Activated gamma-delta T cell treated with Interleukin-2 at 50 U/mL for 16 hours (primary cell): ENCODE results near the gene ESYT2.
A peak's percentile ranks its signal among the peaks of the same experiment; 100 is the strongest.
"Not testable (repeated sequence)": the region's sequence is repeated elsewhere in the genome, so short reads cannot be mapped to it uniquely, and the experiment has no call there.

Source experiments
- DNase-seq: peaks from one replicate; pipeline ENCODE4 v3.0.0-alpha.2; 2020

Gene ESYT2, protein sequence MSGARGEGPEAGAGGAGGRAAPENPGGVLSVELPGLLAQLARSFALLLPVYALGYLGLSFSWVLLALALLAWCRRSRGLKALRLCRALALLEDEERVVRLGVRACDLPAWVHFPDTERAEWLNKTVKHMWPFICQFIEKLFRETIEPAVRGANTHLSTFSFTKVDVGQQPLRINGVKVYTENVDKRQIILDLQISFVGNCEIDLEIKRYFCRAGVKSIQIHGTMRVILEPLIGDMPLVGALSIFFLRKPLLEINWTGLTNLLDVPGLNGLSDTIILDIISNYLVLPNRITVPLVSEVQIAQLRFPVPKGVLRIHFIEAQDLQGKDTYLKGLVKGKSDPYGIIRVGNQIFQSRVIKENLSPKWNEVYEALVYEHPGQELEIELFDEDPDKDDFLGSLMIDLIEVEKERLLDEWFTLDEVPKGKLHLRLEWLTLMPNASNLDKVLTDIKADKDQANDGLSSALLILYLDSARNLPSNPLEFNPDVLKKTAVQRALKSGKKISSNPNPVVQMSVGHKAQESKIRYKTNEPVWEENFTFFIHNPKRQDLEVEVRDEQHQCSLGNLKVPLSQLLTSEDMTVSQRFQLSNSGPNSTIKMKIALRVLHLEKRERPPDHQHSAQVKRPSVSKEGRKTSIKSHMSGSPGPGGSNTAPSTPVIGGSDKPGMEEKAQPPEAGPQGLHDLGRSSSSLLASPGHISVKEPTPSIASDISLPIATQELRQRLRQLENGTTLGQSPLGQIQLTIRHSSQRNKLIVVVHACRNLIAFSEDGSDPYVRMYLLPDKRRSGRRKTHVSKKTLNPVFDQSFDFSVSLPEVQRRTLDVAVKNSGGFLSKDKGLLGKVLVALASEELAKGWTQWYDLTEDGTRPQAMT

DNA sequence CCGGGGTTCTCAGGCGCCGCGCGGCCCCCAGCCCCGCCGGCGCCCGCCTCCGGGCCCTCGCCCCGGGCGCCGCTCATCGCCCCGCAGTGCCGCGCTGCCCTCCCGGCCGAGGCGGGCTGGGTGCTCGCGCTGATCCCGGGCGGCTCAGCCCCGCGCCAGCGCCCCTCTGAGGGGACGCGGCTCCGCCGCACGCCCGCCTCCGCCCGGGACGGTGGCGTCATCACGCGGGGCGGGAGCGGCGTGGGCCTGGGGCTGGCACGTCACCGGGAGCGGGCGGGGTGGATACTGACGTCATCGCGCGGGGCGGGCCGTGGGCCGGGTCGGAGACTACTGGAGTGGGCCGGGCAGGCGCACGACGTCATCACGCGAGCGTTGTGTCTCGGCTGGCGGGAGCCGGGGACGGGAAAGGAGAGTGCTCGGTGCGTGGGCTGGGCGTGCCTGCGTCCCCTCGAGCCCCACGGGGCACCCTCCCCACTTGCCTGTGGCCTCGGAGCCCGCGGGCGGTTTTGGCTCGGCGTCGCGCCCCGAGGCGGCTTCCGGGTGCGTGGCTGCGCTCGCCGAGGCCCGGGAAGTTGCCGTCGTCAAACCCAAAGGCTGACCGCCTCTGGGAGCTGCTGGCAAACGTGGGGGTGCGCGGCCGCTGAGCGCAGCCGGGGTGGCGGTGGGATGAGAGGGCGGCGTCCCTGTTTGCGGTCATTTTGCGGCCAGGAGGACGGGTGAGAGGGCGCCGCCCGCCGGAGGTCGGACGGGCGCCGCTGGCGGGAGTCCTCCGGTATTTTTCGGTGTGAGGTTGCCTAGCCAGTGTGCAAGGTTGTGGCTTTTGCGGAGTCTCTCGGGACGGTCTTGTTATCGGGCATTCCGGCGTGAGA, at the start of gene ESYT2:
Gene ESYT2, minus strand, starts transcription at position 168 of the 869 bp plus-strand sequence. Its CDS starts 91 bp downstream, at position 77.
- peak; percentile 99 for DNase-seq

DNA sequence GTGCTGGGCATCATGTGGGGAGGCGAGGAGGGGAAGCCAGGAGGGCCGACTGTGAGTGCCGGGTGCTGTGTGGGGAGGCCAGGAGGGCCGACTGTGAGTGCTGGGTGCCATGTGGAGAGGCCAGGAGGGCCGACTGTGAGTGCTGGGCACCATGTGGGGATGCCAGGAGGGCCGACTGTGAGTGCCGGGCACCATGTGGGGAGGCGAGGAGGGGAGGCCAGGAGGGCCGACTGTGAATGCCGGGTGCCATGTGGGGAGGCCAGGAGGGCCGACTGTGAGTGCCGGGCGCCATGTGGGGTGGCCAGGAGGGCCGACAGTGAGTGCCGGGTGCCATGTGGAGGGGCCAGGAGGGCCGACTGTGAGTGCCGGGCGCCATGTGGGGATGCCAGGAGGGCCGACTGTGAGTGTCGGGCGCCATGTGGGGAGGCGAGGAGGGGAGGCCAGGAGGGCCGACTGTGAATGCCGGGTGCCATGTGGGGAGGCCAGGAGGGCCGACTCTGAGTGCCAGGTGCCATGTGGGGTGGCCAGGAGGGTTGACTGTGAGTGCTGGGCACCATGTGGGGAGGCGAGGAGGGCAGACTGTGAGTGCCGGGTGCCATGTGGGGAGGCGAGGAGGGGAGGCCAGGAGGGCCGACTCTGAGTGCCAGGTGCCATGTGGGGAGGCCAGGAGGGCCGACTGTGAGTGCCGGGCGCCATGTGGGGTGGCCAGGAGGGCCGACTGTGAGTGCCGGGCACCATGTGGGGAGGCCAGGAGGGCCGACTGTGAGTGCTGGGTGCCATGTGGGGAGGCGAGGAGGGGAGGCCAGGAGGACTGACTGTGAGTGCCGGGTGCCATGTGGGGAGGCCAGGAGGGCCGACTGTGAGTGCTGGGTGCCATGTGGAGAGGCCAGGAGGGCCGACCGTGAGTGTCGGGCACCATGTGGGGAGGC, 49.1 kb upstream of the ESYT2 start:
- not testable (repeated sequence) for DNase-seq

DNA sequence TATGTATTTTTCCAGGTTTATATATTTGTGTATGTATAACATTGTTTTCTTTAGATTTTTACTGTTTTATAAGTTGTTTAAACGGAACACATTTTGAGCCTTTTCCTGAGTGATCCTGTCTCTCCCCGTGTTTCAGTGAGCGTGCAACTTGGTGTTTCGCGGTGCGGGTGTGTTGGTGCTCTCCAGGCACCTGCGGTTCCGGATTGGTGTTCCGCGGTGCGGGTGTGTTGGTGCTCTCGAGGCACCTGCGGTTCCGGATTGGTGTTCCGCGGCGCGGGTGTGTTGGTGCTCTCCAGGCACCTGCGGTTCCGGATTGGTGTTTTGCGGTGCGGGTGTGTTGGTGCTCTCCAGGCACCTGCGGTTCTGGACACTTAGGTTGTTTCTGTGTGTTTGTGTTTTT, 47.7 kb upstream of the ESYT2 start:
- no peak for DNase-seq

DNA sequence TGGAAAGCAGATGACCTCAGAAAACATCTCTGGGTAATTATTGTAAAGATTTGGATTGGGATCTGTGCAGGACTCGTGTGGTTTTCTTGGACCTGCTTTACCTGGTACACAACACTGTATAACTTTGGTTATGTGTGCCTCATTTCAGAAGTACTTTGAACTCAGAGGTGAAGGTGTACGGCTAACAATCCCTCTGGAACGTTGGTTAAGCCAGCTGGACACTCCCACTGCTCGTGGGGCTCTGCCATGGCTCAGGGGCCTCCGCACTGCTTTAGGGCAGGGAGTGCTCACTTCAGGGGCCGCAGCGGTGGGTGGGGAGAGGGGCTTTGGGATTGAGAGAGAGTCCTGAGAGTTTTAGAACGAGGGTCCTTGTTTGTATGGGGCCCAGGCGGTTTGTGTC, 40.6 kb upstream of the ESYT2 start:
- DNase-seq = no peak

DNA sequence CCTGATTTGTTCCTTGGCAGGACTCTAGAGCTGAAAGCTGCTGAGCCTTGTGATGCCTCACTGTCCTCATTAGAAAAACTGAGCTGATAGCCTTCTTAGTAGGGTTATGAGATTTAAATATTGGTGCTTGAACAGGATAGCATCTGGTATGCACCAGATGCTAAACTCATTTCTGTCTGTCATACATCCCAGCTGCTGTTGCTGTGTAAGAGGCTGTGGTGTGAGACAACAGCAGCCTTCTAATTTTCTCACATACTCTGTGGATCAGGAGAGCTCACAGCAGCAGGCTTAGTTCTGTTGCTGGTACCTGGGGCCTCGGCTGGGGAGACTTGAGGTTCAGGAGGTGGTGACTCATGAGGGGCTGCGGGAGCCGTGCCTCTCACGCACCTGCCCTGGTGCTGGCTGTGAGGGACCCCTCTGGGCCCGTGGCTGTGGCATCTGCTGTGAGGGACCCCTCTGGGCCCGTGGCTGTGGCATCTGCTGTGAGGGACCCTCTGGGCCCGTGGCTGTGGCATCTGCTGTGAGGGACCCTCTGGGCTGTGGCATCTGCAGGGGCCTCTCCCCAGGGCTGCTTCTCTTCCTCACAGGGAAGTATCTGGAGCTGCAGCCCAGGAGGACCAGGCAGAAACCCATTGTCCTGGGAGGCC, 39.6 kb upstream of the ESYT2 start:
- no peak for DNase-seq

DNA sequence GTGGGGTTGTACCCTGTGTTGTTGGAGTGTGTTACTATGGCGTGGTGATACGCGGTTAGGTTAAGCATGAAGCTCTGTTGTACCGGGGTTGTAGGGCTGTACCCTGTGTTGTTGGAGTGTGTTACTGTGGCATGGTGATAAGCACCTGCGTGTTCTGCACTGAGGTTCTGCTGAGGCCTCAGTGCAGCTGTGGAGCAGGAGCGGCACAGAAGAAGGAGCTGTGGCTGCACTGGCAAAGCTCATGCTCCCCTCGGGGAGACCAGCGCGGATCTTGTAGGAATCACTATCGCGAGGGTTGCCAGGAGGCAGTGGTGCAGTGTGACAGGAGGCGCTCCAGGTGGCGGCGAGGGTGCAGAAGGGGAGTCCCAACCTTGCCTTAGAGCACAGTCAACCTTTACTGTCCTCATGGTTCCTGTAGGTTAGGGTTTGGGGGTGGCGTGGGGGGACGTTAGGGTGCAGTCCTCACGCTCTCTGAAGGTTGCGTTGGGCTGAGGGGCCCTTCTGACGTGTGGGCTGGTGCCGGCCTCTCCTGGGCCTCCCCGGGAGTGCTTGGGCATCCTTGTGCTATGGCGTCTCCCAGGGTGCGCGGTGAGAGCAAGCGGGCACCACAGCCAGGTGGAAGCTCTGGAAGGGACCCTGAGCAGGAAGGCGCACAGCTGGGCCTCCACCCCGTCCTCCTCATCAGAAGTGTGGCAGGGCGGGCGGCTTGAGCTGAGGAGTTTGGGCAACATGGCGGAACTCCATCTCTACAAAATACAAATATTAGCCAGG, 38.1 kb upstream of the ESYT2 start:
- DNase-seq = no peak

DNA sequence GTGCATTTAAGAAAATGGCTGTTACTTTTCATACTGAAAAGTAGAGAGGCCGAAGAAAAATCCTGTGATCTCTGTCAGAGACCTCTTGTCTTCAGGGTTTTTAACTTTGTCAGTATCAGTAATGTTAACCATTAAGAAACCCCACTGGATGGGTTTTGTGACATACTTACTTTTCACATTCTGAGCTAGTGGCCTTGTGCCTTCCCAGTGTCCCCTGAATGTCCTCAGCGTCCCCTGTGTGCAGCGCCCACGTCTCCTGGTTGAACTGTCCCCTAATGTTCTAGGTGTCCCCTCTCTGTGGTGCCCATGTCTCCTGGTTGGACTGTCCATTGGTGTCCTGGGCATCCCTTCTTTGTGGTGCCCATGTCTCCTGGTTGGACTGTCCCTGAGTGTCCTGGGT, 36.7 kb upstream of the ESYT2 start:
- DNase-seq = no peak

DNA sequence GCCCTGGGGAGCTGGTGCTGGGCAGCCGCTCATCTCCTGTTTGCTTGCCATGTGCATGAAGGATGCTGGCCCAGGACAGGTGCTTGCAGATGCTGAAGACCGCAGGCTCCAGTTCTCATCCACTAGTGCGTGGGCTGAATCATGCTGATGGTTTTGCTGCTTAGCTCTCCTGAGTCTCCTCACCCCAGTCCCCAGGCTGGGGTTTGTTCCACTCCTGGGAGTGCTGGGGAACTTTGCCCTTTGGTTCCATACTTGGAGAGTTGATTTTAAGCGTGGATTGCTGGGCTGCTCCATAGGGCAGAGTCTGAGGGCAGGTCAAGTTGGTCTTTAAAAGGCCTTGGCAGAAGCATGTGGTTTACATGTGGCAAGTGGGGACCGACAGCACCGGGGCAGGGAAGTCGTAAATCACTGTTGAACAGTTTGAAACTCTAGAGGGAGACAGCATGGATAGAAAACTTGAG, 36.2 kb upstream of the ESYT2 start:
- no peak for DNase-seq

DNA sequence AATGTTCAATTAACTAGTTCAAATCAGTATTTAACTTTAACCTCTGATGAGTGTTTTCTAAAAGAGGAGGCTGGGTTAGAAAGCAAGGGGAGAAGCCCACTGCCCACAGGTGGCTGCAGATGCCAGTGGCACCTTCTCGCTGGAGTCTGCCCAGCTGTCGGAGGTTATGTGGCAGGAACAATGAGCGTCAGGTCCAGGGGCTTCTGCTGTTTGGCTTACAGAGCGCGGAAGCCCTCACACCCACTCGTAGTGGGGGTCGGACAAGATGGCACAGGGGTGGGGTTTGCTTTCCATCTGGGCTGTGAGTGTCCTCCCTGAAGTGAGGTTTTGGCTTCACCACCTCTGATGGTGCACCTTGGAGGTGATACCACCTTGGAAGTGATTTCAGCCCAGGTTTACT, 35.5 kb upstream of the ESYT2 start:
- DNase-seq = no peak

DNA sequence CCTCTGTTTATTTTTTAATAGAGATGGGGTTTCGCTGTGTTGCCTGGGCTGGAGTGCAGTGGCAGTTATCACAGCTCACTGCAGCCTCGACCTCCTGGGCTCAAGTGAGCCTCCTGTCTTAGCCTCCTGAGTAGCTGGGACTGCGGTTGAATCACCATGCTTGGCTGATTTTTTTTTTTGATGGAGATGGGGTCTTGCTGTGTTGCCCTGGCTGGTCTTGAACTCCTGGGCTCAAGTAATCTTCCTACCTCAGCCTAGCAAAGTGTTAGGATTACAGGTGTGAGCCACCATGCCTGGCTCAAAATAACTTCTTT, 35.2 kb upstream of the ESYT2 start:
- DNase-seq = no peak

DNA sequence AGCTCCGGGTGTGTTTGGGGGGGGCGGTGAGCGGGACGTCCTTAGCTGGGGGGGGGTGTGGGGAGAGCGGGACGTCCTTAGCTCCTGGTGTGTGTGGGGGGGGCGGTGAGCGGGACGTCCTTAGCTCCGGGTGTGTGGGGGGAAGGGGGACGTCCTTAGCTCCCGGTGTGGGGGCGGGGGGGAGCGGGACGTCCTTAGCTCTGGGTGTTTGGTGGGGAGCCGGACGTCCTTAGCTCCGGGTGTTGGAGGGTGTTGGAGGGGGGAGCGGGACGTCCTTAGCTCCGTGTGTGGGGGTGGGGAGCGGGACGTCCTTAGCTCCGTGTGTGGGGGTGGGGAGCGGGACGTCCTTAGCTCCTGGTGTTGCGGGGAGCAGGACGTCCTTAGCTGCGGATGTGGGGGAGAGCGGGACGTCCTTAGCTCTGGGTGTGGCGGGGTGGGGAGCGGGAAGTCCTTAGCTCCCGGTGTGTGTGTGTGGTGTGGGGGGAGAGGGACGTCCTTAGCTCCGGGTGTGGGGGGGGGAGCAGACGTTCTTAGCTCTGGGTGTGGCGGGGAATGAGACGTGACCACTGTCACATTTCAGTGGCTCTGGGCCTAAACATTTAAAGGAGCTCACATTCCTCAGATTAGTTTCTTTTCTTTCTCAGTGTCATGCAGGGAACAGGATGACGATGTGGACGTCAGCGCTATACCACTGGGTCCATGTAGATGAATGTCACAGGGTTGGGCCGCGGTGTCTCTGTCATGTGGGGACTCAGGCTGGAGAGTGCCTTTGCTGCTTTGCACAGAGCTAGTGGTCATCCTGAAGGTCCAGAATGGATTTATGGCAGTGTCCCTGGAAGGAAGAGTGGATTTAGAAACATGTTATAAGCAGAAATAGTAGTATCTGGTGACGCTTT, 34.5 kb upstream of the ESYT2 start:
- DNase-seq = no peak

DNA sequence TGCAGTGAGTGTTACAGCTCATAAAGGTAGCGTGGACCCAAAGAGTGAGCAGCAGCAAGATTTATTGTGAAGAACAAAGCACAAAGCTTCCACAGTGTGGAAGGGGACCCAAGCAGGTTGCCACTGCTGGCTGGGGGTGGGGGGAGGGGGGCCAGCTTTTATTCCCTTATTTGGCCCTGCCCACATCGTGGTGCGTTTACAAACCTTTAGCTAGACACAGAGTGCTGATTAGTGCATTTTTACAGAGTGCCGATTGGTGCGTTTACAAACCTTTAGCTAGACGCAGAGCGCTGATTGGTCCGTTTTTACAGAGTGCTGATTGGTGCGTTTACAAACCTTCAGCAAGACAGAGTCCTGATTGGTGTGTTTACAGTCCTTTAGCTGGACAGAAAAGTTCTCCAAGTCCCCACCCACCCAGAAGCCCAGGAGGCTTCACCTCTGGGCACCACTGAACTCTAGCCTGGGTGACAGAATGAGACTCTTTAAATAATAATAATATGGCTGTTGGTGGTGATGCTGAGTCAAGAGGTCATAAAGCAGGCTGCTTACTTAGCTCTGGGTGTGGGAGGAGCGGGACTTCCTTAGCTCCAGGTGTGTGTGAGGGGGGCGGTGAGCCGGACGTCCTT, 33.8 kb upstream of the ESYT2 start:
- DNase-seq = not testable (repeated sequence)

DNA sequence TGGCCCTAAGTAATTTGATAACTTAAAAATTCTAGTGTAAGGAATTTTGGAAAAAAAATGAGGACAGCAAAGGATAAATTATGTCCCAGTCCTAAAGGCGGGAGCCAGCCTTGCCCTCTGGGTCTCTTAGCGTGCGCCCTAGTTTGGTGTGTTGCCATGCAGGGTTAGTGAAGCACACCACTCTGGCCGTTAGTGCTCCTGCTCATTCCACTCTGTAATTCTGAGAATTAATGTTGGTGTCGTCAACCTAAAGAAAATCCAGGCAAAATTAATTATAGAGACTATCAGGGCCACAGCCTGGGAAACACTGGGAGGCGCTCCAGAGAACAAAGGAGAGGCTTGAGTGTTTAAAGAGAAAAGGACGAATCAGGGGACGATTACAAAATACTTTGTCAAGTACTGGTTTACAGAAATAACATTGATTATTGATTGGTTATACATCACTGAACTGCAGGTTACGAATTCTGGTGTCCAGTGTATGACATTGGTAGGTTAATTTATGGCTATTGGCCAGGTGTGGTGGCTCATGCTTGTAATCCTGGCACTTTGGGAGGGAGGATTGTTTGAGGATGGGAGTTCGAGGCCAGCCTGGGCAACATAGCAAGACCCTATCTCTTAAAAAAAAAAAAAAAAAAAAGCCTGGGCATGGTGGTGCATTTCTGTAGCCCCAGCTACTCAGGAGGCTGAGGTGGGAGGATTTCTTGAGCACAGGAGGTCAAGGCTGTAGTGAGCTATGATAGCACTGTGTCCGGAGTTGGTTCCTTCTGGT, 32.8 kb upstream of the ESYT2 start:
- no peak for DNase-seq

DNA sequence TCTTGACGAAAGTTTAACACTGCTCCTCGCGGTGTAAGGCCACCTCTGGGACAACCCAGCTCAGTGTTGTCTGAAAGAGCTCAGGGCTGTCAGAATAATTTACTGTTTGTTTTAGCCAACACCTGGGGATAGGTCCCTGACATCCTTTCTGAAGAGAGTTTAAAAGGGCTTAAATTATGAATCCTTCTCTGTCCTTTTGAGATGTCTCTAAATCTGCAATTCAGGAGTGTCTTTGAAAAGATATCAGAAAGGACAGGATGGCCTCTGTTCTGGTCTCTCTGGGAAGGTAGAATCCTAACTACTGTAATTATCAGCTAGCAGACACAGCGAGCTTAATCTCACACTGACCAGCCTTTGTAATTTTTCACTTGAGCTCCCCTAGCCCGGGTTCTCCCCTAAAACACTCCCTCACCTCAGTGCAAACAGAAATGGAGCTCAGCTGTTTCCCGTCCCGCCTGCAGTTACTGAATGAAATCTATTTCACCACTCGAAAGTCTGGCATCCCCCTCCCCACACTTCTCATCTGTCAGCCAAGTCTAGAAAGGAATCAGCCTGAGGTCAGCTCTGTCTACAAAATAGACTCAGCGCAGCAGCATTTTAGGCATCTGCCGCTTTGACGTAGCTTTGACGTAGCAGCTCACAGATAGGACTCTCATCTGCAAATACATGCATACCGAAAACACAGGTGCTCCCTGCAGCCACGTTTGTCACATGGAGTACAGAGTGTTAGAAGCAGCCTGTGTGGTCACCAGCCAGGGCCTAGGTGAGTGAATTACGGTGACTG, 31.9 kb upstream of the ESYT2 start:
- no peak for DNase-seq

DNA sequence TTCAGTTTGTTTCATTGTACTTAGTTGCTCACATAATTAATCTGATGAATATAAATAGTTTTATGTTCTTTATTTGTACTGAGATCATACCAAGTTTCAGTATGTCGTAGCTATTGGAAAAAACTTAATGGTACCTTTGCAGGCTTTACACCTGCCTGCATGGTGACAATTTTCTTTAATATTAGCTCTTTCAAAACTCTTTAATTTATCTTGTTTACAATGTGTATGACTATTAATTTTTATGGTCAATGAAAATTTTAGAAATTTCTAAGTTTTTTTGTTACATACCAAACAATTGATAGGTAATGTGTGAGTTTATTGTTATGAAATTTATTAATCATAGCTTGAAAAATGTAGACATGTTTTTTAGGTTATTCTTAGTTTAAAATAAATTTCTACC, 31.1 kb upstream of the ESYT2 start:
- no peak for DNase-seq

DNA sequence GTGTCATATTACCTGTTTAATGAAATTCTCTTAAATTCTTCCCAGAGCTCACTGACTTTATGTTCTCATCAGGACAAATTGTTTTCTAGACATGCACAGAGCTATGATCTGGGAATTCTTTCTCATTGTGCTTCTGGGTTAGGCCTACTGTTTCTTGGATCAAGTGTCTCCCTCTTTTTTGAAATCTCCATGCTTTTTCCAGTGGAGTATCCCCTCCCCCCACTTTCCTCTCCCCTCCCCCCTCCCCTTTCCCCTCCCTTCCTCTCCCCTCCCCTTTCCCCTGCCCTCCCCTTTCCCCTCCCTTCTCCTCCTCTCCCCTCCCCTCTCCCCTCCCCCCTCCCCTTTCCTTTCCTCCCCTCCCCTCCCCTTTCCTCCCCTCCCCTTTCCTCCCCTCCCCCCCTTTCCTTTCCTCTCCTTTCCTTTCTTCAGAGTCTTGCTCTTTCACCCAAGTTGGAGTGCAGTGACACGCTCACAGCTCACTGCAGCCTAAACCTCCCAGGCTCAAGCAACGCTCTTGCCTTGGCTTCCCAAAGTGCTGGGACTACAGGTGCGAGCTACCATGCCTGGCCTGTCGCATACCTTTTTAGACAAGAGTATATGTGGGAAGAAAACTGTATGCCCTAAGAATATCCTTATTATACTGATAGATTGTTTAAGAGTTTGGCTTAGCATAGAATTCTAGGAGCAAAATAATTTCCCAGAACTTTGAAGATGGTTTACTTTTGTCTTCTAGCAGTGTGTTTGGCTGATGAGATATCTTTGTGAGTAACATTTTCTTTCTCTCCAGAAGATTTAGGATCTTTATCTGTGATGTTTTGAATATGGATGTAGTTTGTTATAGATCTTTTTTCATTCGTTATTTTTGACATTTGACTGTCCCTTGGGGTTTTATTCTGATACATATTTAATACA, 29.5 kb upstream of the ESYT2 start:
- no peak for DNase-seq
